GM19043 (cell line): Measurements from ENCODE around the gene AGBL1.

Source experiments
- ATAC-seq: cut with Tn5 transposase; IDR thresholded peaks from one replicate; pipeline ENCODE4 v1.9.1; 2021; ENCODE audit warnings: low read depth; ENCODE audit not compliant: unreplicated experiment

Gene AGBL1

DNA sequence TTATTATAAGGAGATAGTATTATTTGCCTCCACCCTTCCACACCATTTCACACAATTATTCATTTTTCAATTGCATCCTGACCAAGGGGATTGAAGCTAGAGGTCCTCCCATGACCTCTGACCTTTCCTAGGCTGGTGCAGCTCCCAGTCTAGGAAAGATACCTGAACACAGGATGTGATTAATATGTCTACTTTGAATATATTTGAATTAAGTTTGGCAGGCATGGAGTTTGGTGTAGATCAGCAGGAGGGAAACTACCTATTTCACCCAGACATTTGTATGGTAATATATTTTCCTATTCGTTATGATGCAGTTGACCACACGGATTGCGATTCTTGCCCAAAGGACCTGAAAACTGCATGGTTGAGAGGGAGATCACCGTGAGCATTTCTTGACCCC is 596.3 kb downstream of the AGBL1 start:
- no peak for ATAC-seq

- no peak for ATAC-seq
These were observed 597.6 kb downstream of the AGBL1 start for GRCh38 chr15:86677278-86677677.

GRCh38 chr15:86685263-86685662 is 605.6 kb downstream of the AGBL1 start:
- no peak for ATAC-seq

- ATAC-seq, result no peak
These were observed 609.3 kb downstream of the AGBL1 start for GRCh38 chr15:86689006-86689405.

GRCh38 chr15:86690566-86690965 is 610.9 kb downstream of the AGBL1 start:
- ATAC-seq, result no peak

DNA sequence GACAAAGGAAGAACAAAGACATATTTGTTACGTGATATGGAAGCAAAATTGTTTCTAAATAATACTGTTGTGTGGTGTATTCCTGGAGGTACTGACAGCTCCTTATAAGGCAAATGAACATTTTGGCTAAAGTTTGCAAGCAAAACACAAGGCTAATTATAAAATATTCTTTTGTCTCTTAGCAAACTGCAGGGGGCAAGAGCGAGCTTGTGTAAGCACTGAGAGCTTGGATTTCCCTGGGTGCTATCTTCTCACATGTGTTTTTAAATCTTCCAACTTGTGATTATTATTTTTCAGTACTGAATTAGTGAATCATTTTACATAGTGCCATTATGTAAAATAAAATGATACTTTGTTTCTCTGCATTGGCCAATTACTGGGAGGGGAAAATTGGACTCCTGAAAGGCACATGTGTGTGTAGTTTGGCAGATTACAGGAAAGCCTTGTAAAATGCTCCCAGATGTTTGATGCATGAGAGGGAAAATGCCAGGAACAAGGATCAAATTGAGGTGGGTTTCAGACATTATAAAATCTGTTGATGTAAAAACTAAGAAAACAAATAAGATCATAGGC is 611.5 kb downstream of the AGBL1 start:
- no peak for ATAC-seq

DNA sequence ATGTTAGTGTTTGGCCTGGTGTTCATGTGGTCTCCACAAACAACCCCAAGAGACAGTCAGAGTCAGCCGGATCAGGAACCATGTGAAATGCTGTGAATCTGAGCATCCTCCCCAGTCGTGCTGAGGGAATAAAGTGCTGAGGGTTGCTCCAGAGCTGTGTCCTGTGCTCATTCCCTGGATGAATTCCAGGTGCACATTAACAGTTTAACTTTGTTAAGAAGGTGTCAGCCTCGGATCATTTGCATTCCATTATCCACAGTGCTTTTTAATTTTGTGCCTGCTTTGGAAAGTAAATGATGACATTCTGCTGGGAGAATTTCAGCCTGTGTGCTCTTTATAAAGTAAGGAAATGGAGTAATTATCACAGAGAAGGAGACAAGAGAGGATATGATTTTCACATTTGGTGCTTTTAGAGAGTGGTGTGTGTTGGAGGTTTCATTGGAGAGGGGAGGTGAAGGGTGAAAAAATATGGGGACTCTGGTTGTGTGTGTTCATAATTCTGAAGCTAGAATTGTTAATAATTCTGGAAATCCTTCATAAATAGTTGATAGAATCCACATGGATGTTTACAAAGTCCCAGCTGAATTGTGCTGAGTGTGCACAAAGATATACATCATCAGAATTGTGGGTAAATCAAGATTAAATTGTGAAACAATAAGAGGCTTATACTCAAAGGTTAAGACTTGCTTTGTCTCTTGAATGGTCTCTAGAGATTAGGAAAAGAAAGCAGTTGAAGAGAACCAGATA is 621.4 kb downstream of the AGBL1 start:
- no peak for ATAC-seq

- no peak for ATAC-seq
These were observed 621.9 kb downstream of the AGBL1 start for GRCh38 chr15:86701611-86701963.

- ATAC-seq, result no peak
These were observed 627.1 kb downstream of the AGBL1 start for GRCh38 chr15:86706813-86707212.

DNA sequence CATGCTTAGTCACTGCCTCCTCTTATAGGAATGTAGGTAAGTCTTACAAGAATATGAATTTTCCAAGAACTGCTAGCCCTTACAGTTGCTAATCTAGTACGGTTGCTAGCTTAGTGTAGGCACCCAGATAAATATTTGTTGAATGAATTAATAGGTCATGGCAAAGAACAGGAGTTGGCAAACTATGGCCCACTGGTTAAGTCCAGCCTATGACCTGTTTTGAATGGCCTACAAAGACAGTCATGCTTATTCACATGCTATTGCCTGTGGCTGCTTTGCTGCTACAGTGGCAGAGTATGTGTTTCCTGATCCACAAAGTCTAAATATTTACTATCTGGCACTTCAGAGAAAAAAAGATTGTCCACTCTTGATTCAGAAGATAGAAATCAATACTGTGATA is 631.8 kb downstream of the AGBL1 start:
- ATAC-seq, result no peak

- ATAC-seq, result no peak
These were observed 634.6 kb downstream of the AGBL1 start for GRCh38 chr15:86714241-86714640.

DNA sequence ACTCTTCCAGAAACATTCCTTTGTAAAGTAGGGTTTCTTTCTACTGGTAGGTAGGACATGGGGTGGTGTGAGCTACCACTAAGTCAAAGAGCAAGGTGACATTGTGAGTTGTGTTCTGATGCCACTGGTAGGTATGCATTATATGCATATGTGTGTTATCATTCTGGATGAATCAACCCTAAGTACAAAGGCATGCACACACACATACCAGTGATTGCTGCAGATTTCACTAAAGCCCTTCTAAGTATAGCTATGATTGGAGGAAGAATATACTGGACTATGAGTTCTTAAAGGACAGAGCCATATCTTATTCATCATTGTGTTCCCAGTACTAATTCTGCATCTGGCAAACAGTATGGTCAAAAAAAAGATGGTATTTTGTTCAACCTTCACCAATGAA is 646.0 kb downstream of the AGBL1 start:
- ATAC-seq, result no peak

GRCh38 chr15:86735247-86736040 is 655.8 kb downstream of the AGBL1 start:
- ATAC-seq, result no peak

DNA sequence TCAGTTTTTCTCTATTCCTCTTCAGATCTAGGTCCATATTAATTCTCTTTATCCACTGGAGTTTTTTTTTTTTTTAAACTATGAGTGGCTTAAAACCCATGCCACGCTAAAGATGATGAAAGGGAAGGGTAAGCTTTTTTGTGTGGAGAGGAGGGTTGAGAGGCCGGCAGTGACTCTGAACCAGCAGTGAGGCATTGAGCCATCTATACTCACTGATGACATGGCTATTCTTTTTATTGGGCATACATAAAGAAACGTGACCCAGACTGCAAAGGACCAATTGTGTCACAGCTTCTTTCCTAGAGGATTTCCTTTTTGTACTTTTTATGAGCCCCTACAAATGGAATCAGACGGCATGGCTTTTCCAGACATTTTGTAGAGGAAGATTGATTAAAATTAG is 662.2 kb downstream of the AGBL1 start:
- ATAC-seq, result no peak

DNA sequence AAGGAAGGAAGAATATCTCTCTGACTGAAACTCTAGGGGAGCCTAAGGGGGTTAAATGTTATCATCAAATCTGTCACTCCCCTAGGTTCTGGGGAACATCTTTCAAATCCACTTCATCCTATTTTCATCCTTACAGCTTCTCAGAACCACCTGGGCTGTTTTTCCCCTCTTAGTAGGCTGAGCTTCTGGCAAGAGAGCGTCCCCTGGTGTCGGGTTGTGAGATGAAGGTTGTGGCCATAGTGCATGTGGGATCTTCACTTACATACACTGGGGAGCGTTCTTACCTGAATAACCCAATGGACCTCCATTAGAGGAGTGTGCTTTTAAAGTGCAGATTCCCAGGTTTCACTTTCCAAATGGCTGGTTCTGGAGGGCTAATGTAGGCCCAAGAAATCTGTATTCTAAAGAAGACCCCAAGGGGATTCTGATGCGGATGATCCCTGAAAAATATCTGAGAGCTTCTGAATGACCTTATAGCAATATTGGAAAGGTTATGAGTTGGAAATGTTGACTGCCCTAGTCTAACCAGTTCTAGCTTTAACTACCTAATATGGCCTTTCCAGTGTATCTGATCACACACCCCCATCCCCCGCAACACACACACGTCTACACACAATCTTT is 663.7 kb downstream of the AGBL1 start:
- ATAC-seq, result no peak

GRCh38 chr15:86744198-86744780 is 664.6 kb downstream of the AGBL1 start:
- no peak for ATAC-seq

GRCh38 chr15:86751116-86751515 is 671.4 kb downstream of the AGBL1 start:
- no peak for ATAC-seq

GRCh38 chr15:86754846-86755245 is 675.2 kb downstream of the AGBL1 start:
- ATAC-seq, result no peak

DNA sequence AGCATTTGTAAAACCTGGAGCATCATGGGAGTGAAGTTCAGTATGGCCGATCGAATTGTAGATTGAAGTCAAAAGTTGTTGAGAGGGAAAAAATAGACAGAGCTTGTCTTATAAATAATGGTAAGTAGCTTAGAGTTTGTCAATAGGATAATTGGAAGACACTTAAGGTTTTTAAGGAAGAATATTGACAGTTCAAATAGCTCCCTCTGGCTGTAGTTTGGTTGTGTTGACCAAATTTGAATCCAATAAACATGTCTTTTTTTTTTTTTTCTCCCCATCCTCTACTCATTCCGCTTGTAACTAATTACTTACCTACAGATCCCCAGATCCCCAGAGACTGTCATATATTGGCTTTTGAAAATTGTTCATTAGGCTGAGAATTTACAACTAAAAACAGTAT is 677.0 kb downstream of the AGBL1 start:
- no peak for ATAC-seq

- ATAC-seq, result no peak
These were observed 680.3 kb downstream of the AGBL1 start for GRCh38 chr15:86759800-86760523.
